ENCODE data around the gene ADGRF1.

The ADGRF1 gene

GRCh38 chr6:47061309-47062300, 19.5 kb upstream of the ADGRF1 start:
- H3K27me3 ChIP-seq (ENCODE audit: insufficient read depth, poor library complexity, severe bottlenecking) = no peaks in the 10 kb centered on the region
- no peak for TF ChIP-seq SPI1 (IDR thresholded peaks at IDR 0.05; ENCODE audit: borderline replicate concordance, low read depth)
- TF ChIP-seq, protein P1, sequence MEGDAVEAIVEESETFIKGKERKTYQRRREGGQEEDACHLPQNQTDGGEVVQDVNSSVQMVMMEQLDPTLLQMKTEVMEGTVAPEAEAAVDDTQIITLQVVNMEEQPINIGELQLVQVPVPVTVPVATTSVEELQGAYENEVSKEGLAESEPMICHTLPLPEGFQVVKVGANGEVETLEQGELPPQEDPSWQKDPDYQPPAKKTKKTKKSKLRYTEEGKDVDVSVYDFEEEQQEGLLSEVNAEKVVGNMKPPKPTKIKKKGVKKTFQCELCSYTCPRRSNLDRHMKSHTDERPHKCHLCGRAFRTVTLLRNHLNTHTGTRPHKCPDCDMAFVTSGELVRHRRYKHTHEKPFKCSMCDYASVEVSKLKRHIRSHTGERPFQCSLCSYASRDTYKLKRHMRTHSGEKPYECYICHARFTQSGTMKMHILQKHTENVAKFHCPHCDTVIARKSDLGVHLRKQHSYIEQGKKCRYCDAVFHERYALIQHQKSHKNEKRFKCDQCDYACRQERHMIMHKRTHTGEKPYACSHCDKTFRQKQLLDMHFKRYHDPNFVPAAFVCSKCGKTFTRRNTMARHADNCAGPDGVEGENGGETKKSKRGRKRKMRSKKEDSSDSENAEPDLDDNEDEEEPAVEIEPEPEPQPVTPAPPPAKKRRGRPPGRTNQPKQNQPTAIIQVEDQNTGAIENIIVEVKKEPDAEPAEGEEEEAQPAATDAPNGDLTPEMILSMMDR (IDR thresholded peaks at IDR 0.05; ENCODE audit: insufficient read depth, low read length) = no peak
- no peak for TF ChIP-seq POLR2AphosphoS5 (IDR thresholded peaks at IDR 0.05; ENCODE audit: low read depth)
- TF ChIP-seq, protein P2, sequence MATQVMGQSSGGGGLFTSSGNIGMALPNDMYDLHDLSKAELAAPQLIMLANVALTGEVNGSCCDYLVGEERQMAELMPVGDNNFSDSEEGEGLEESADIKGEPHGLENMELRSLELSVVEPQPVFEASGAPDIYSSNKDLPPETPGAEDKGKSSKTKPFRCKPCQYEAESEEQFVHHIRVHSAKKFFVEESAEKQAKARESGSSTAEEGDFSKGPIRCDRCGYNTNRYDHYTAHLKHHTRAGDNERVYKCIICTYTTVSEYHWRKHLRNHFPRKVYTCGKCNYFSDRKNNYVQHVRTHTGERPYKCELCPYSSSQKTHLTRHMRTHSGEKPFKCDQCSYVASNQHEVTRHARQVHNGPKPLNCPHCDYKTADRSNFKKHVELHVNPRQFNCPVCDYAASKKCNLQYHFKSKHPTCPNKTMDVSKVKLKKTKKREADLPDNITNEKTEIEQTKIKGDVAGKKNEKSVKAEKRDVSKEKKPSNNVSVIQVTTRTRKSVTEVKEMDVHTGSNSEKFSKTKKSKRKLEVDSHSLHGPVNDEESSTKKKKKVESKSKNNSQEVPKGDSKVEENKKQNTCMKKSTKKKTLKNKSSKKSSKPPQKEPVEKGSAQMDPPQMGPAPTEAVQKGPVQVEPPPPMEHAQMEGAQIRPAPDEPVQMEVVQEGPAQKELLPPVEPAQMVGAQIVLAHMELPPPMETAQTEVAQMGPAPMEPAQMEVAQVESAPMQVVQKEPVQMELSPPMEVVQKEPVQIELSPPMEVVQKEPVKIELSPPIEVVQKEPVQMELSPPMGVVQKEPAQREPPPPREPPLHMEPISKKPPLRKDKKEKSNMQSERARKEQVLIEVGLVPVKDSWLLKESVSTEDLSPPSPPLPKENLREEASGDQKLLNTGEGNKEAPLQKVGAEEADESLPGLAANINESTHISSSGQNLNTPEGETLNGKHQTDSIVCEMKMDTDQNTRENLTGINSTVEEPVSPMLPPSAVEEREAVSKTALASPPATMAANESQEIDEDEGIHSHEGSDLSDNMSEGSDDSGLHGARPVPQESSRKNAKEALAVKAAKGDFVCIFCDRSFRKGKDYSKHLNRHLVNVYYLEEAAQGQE (IDR thresholded peaks at IDR 0.05; ENCODE audit: insufficient replicate concordance, low read depth) = no peak
- no peak for TF ChIP-seq GABPA (IDR thresholded peaks at IDR 0.05; ENCODE audit: low read depth)
- no peak overlapping the region for H3K27ac ChIP-seq (replicated peaks)
- no peak overlapping the region for H3K4me3 ChIP-seq (replicated peaks; ENCODE audit: insufficient read depth, low read length)
- no peak for DNase-seq (ENCODE audit: low read depth in 1 of 2, low spot score in 1 of 2)

GRCh38 chr6:47059216-47059885, 17.2 kb upstream of the ADGRF1 start:
- H3K27ac ChIP-seq (replicated peaks) = no peak overlapping the region

More at GRCh38 chr6:47059216-47059885, 17.2 kb upstream of the ADGRF1 start:
- no peak overlapping the region for H3K4me3 ChIP-seq (replicated peaks; ENCODE audit: insufficient read depth, low read length)
- TF ChIP-seq, protein P2 (IDR thresholded peaks at IDR 0.05; ENCODE audit: insufficient replicate concordance, low read depth) = no peak
- TF ChIP-seq GABPA (IDR thresholded peaks at IDR 0.05; ENCODE audit: low read depth) (no peak), POLR2AphosphoS5 (IDR thresholded peaks at IDR 0.05; ENCODE audit: low read depth) (no peak), SPI1 (IDR thresholded peaks at IDR 0.05; ENCODE audit: borderline replicate concordance, low read depth) (no peak)
- TF ChIP-seq, protein P1 (IDR thresholded peaks at IDR 0.05; ENCODE audit: insufficient read depth, low read length) = no peak
- no peak for DNase-seq (ENCODE audit: low read depth in 1 of 2, low spot score in 1 of 2)
- no peaks in the 10 kb centered on the region for H3K27me3 ChIP-seq (ENCODE audit: insufficient read depth, poor library complexity, severe bottlenecking)

Data from HL-60 (cell line).